ENCODE data around the gene THOC3. TPM values are rescaled to one million over a fixed set of nuclear protein-coding genes. Genes with fewer than 3 reads are reported as not detected.
"Not testable (repeated sequence)": the region's sequence is repeated elsewhere in the genome, so short reads cannot be mapped to it uniquely, and the experiment has no call there.

THOC3 gene
- total and polyA plus RNA-seq, 4 donors: 6.5 to 26.6 (median 12.3) TPM

- intact Hi-C loops (cut with DNase I); H3K4me1 ChIP-seq (ENCODE audit: control insufficient read depth in 1 of 2, insufficient read depth in 2 of 2, low read length in 2 of 2); H3K9me3 ChIP-seq (ENCODE audit: control insufficient read depth, low read length); H3K27me3 ChIP-seq (ENCODE audit: control insufficient read depth in 1 of 2, insufficient read depth in 2 of 2, low read length in 1 of 2); H3K4me3 ChIP-seq (ENCODE audit: low read length in 2 of 2); H3K27ac ChIP-seq (ENCODE audit: low read depth in 1 of 2, low read length in 2 of 2); ATAC-seq (ENCODE audit: low FRiP score); DNase-seq; H3K36me3 ChIP-seq (ENCODE audit: control insufficient read depth in 1 of 2, insufficient read depth in 2 of 2, low read length in 1 of 2): not testable (repeated sequence)
- WGBS, 2 donors: 83 to 84% methylated on average over 5 of the region's 8 CpGs
Measured at GRCh38 chr5:175952810-175953209, 15.3 kb downstream of the THOC3 start.

DNA sequence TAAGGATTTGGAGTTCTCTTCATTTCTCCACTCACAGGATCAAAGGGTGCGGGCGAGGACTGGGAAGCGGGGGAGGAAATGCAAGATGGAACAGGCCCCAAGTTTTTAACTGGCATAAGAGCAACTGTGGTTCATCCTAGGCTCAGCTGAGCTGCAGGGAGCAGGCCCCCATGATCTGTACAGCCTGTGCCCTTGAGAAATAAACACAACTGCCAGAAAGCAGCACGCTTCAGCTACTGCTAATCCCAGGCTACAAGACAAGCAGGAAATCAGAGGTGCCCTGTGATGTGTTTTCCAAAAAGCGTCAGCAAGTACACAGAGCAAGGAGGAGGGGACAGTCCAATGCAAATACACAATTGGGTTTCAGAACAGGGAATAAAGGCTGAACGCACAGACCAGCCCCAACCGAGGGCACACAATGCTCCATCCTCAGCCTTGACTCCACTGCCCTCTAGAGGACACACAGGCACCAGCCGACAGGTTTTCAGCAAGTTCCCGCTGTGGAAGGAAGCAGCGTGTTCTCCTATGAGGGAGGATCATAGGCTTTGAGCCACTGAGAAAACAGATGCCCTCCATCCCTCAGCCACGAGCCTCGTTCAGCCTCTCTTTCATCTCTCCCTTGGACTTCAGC is 16.7 kb downstream of the THOC3 start:
- 100% methylated on average over 3 of the region's 12 CpGs; no CpG with 5 or more reads in 1 of the 2 donors for WGBS, 2 donors
- intact Hi-C loops (cut with DNase I); H3K27ac ChIP-seq (ENCODE audit: low read depth in 1 of 2, low read length in 2 of 2); DNase-seq; H3K9me3 ChIP-seq (ENCODE audit: control insufficient read depth, low read length); H3K4me3 ChIP-seq (ENCODE audit: low read length in 2 of 2); H3K27me3 ChIP-seq (ENCODE audit: control insufficient read depth in 1 of 2, insufficient read depth in 2 of 2, low read length in 1 of 2); H3K36me3 ChIP-seq (ENCODE audit: control insufficient read depth in 1 of 2, insufficient read depth in 2 of 2, low read length in 1 of 2); H3K4me1 ChIP-seq (ENCODE audit: control insufficient read depth in 1 of 2, insufficient read depth in 2 of 2, low read length in 2 of 2): not testable (repeated sequence)
- peak; percentile 54 for ATAC-seq (ENCODE audit: low FRiP score)

DNA sequence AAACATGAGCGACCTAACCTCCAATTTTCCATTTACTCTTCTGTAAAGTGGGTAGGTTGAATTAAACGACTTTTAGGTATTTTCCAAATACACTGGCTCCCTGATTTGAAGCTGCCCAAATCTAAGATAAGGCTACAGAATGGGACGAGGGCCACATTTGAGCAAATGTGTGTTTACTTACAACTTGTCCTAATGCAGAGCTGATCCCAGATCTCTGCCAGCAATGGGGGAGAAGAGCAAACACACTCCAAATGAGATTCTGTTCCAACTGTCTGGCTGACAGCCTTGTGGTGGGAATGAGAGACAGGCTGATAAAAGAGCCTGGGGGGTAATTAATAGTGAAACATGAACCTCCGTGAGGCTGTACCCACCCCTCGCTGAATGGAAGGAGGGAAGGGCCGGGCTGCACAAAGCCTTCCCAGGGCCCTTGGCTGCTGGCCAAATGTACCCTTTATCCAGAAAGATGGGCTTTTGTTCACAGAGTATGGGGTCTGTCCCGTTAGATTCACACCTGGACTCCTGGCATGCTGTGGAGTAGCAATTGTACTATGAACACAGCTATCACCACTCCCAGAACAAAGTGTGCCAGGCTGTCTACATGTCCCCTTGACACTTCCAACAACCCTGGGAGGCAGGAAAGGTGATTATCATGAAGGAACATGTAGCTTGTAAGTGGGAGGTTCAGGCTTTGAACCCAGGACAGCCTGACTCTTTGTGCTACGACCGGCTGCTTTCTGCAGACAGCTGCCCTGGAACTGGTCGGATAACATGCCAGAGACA is 19.6 kb downstream of the THOC3 start:
- H3K36me3 ChIP-seq (ENCODE audit: control insufficient read depth in 1 of 2, insufficient read depth in 2 of 2, low read length in 1 of 2); intact Hi-C loops (cut with DNase I); H3K4me1 ChIP-seq (ENCODE audit: control insufficient read depth in 1 of 2, insufficient read depth in 2 of 2, low read length in 2 of 2); ATAC-seq (ENCODE audit: low FRiP score); H3K27me3 ChIP-seq (ENCODE audit: control insufficient read depth in 1 of 2, insufficient read depth in 2 of 2, low read length in 1 of 2); H3K9me3 ChIP-seq (ENCODE audit: control insufficient read depth, low read length); DNase-seq; H3K4me3 ChIP-seq (ENCODE audit: low read length in 2 of 2); H3K27ac ChIP-seq (ENCODE audit: low read depth in 1 of 2, low read length in 2 of 2): not testable (repeated sequence)
- WGBS, 2 donors: 67 to 79% methylated on average over 3 to 6 of the region's 10 CpGs

GRCh38 chr5:175943253-175943652 is 24.9 kb downstream of the THOC3 start:
- H3K27ac ChIP-seq (ENCODE audit: low read depth in 1 of 2, low read length in 2 of 2); H3K27me3 ChIP-seq (ENCODE audit: control insufficient read depth in 1 of 2, insufficient read depth in 2 of 2, low read length in 1 of 2); H3K36me3 ChIP-seq (ENCODE audit: control insufficient read depth in 1 of 2, insufficient read depth in 2 of 2, low read length in 1 of 2); DNase-seq; intact Hi-C loops (cut with DNase I); H3K4me1 ChIP-seq (ENCODE audit: control insufficient read depth in 1 of 2, insufficient read depth in 2 of 2, low read length in 2 of 2); ATAC-seq (ENCODE audit: low FRiP score); H3K9me3 ChIP-seq (ENCODE audit: control insufficient read depth, low read length); H3K4me3 ChIP-seq (ENCODE audit: low read length in 2 of 2): not testable (repeated sequence)
- 93 to 94% methylated on average over 2 to 5 of the region's 7 CpGs for WGBS, 2 donors

- DNase-seq; H3K27me3 ChIP-seq (ENCODE audit: control insufficient read depth in 1 of 2, insufficient read depth in 2 of 2, low read length in 1 of 2); intact Hi-C loops (cut with DNase I); H3K4me1 ChIP-seq (ENCODE audit: control insufficient read depth in 1 of 2, insufficient read depth in 2 of 2, low read length in 2 of 2); H3K4me3 ChIP-seq (ENCODE audit: low read length in 2 of 2); H3K36me3 ChIP-seq (ENCODE audit: control insufficient read depth in 1 of 2, insufficient read depth in 2 of 2, low read length in 1 of 2); H3K9me3 ChIP-seq (ENCODE audit: control insufficient read depth, low read length); ATAC-seq (ENCODE audit: low FRiP score); H3K27ac ChIP-seq (ENCODE audit: low read depth in 1 of 2, low read length in 2 of 2): not testable (repeated sequence)
- WGBS, 2 donors: 61 to 85% methylated on average over 2 of the region's 2 CpGs
Measured at GRCh38 chr5:175940632-175941031, 27.5 kb downstream of the THOC3 start.

- ATAC-seq (ENCODE audit: low FRiP score); DNase-seq; intact Hi-C loops (cut with DNase I); H3K27ac ChIP-seq (ENCODE audit: low read depth in 1 of 2, low read length in 2 of 2); H3K9me3 ChIP-seq (ENCODE audit: control insufficient read depth, low read length); H3K36me3 ChIP-seq (ENCODE audit: control insufficient read depth in 1 of 2, insufficient read depth in 2 of 2, low read length in 1 of 2); H3K4me1 ChIP-seq (ENCODE audit: control insufficient read depth in 1 of 2, insufficient read depth in 2 of 2, low read length in 2 of 2); H3K27me3 ChIP-seq (ENCODE audit: control insufficient read depth in 1 of 2, insufficient read depth in 2 of 2, low read length in 1 of 2); H3K4me3 ChIP-seq (ENCODE audit: low read length in 2 of 2): not testable (repeated sequence)
- WGBS, 2 donors: 82 to 89% methylated on average over 1 of the region's 1 CpG
Measured at GRCh38 chr5:175938489-175938888, 29.6 kb downstream of the THOC3 start.

GRCh38 chr5:175928752-175929151 is 39.4 kb downstream of the THOC3 start:
- H3K4me1 ChIP-seq (ENCODE audit: control insufficient read depth in 1 of 2, insufficient read depth in 2 of 2, low read length in 2 of 2); H3K27me3 ChIP-seq (ENCODE audit: control insufficient read depth in 1 of 2, insufficient read depth in 2 of 2, low read length in 1 of 2); H3K36me3 ChIP-seq (ENCODE audit: control insufficient read depth in 1 of 2, insufficient read depth in 2 of 2, low read length in 1 of 2); ATAC-seq (ENCODE audit: low FRiP score); H3K27ac ChIP-seq (ENCODE audit: low read depth in 1 of 2, low read length in 2 of 2); H3K4me3 ChIP-seq (ENCODE audit: low read length in 2 of 2); DNase-seq; intact Hi-C loops (cut with DNase I); H3K9me3 ChIP-seq (ENCODE audit: control insufficient read depth, low read length): not testable (repeated sequence)
- 97 to 100% methylated on average over 1 of the region's 1 CpG for WGBS, 2 donors

DNA sequence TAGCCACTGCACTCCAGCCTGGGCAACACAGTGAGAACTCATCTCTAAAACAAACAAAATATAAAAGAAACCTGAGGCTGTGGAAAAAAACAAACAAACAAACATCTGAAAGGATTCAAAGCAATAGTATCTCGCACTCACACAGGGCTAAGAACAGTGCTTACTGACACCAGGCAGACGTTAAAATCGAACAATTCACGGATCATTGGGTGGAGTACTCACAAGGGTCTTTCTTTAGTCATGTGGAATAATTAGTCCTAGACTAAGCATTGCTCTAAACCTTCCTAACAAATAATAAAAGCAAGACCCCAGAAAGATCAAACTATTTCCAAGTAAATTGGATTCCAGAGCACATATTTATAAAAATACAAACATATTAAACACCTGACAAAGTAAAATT is 43.0 kb downstream of the THOC3 start:
- ATAC-seq (ENCODE audit: low FRiP score); H3K4me1 ChIP-seq (ENCODE audit: control insufficient read depth in 1 of 2, insufficient read depth in 2 of 2, low read length in 2 of 2); DNase-seq; H3K36me3 ChIP-seq (ENCODE audit: control insufficient read depth in 1 of 2, insufficient read depth in 2 of 2, low read length in 1 of 2); H3K9me3 ChIP-seq (ENCODE audit: control insufficient read depth, low read length); H3K27ac ChIP-seq (ENCODE audit: low read depth in 1 of 2, low read length in 2 of 2); intact Hi-C loops (cut with DNase I); H3K27me3 ChIP-seq (ENCODE audit: control insufficient read depth in 1 of 2, insufficient read depth in 2 of 2, low read length in 1 of 2); H3K4me3 ChIP-seq (ENCODE audit: low read length in 2 of 2): not testable (repeated sequence)
- WGBS, 2 donors: 89 to 92% methylated on average over 4 of the region's 4 CpGs
